Mucosa of descending colon (tissue), 3 donors: ENCODE measurements around the gene CPLX3. TPM values are rescaled to one million over a fixed set of nuclear protein-coding genes. Genes with fewer than 3 reads are reported as not detected.

Experiments used
- ATAC-seq: fragments of 200-7000 bp; cut with Tn5 transposase; one replicate; pipeline ENCODE4 v1.9.1; 2020; ENCODE audit warnings: mild to moderate bottlenecking, moderate library complexity
- DNase-seq, 3 donors: peaks; one replicate each; pipeline ENCODE4 v3.0.0-alpha.2; 2020
- H3K36me3 ChIP-seq: fragments of 200-600 bp; one replicate; pipeline ENCODE4 v1.8.0; 2021; ENCODE audit warnings: low read depth, mild to moderate bottlenecking
- H3K4me1 ChIP-seq: fragments of 200-600 bp; one replicate; pipeline ENCODE4 v1.8.0; 2021; ENCODE audit warnings: low read depth, mild to moderate bottlenecking
- H3K4me3 ChIP-seq: fragments of 200-600 bp; one replicate; pipeline ENCODE4 v1.8.0; 2021; ENCODE audit warnings: mild to moderate bottlenecking
- H3K9me3 ChIP-seq: fragments of 200-600 bp; one replicate; pipeline ENCODE4 v1.8.0; 2021; ENCODE audit warnings: mild to moderate bottlenecking
- intact Hi-C, 2 donors: fragments of 100-400 bp; cut with DNase I in 1 of 2; cut with micrococcal nuclease in 1 of 2; formaldehyde crosslinking; loops; one replicate each; pipeline versions ENCODE4 v1.11.0 to v1.11.1; 2022; cut with DNase I, micrococcal nuclease
- total RNA-seq, 3 donors: library from RNA; stranded (reverse); fragmentation: NEBNext Ultra II Directional in 2 of 3; extraction: Animal tissue kit (Norgen Biotek cat#: 25700) in 2 of 3; gene quantifications; one replicate each; pipeline versions ENCODE4 v1.2.1 to v1.2.4, GENCODE V29; 2021 to 2023
- TF ChIP-seq, protein P1 (sequence below): fragments of 200-600 bp; IDR thresholded peaks from one replicate; pipeline ENCODE4 v1.8.0; 2022; ENCODE audit warnings: antibody characterized with exemption, mild to moderate bottlenecking
- donor health status: DM: no; HTN: no; CAD: no; lungs with moderate emphysema.
- donor health status: DM: no; HTN: no; CAD: no.
- donor health status: DM: no; HTN: yes; CAD: no.

Gene CPLX3
- total RNA-seq, 3 donors from 2014 or later: 0.16 to 0.19 TPM; not detected in 1

DNA sequence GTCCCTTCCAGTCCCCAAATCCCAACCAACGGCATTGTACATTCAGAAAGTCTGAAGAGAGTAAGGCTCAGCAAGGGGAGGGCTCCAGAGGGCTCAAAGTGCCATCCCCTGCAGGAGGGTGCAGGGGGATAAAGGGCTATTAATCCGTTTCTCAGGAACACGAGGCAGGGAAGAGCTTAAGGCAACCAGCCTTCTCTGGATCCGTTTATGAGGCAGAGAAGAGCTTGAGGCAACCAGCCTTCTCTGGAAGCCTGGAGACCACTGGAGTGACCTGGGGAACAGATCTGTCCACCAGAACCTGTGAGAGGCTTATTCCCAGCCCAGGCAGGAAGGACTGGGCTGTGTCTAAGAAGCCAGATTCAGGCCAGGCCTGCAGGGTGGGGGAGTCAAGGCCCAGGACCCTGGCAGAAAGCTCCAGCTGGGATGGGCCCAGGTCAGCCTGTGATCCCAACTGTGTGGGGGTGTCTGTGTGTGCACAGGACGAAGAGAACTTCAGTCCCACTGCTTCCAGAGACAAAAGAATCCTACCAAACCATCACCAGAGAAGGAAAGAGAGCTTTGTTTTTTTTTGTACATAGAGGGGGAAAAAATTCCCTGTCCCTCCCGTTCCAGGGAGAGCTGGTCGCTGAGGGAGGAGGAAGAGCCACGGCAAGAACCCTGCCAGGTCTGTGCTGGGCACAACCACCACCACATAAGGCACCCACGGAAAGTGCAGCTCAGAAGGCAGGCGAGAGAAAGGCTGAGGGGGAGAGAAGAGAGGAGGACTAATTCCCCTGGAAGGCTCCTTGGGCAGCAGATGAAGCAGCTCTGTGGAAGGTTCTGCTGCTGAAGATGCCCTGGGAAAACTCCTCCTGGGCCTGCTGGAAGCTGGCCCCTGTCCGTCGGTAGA lies 18.1 kb downstream of the CPLX3 start:
- intact Hi-C loops: no loop called here
- TF ChIP-seq, protein P1, sequence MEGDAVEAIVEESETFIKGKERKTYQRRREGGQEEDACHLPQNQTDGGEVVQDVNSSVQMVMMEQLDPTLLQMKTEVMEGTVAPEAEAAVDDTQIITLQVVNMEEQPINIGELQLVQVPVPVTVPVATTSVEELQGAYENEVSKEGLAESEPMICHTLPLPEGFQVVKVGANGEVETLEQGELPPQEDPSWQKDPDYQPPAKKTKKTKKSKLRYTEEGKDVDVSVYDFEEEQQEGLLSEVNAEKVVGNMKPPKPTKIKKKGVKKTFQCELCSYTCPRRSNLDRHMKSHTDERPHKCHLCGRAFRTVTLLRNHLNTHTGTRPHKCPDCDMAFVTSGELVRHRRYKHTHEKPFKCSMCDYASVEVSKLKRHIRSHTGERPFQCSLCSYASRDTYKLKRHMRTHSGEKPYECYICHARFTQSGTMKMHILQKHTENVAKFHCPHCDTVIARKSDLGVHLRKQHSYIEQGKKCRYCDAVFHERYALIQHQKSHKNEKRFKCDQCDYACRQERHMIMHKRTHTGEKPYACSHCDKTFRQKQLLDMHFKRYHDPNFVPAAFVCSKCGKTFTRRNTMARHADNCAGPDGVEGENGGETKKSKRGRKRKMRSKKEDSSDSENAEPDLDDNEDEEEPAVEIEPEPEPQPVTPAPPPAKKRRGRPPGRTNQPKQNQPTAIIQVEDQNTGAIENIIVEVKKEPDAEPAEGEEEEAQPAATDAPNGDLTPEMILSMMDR: no peak
- Histone ChIP-seq H3K4me3 (no peak overlapping the region), H3K9me3 (no peaks in the 10 kb centered on the region), H3K4me1 (peaks cover 20% of the 10 kb centered on the region), H3K36me3 (no peaks in the 10 kb centered on the region)
- no peak for ATAC-seq
- no peak for DNase-seq

DNA sequence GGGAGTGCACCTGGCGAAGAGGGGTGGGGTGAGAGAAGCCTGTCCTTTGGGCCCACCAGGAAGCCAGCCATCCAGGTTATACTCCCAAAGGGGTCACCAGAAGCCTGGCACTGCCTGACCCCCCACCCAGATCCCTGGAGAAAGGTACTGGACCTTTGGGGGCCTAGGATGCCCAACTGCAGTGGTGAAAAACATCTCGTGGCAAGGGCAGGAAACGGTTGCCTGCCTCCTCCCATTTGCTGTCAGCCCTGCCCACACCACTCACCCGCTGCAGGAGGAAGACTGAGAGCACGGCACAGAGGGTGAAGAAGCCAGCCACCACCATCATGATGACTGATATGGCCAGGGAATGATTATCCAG lies 18.8 kb downstream of the CPLX3 start:
- Histone ChIP-seq H3K36me3 (no peaks in the 10 kb centered on the region), H3K4me1 (peaks cover 20% of the 10 kb centered on the region), H3K4me3 (no peak overlapping the region), H3K9me3 (no peaks in the 10 kb centered on the region)
- DNase-seq: no peak
- no peak for ATAC-seq
- intact Hi-C loops: no loop called here
- TF ChIP-seq, protein P1: no peak

DNA sequence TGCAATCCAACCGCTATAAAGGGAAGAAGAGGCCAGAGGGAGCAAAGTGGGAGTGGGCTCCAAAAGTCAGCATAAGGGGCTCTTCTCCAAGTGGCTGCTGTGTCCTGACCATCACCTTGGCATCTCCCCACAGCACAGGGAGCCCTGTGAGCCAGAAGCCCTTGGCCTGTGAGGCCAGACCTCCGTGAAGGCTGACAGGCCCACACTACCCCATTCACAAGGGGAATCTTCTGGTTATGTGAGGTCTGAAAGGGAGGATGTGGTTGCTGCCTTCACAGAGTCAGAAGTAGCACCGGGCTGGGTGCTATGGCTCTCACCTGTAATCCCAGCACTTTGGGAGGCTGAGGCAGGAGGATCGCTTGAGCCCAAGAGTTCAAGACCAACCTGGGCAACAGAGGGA lies 19.2 kb downstream of the CPLX3 start:
- intact Hi-C loops: no loop called here
- ATAC-seq (no peak), DNase-seq (no peak)
- no peaks in the 10 kb centered on the region for H3K9me3 ChIP-seq
- H3K4me3 ChIP-seq: no peak overlapping the region
- H3K36me3 ChIP-seq: no peaks in the 10 kb centered on the region
- H3K4me1 ChIP-seq: peaks cover 24% of the 10 kb centered on the region
- TF ChIP-seq, protein P1: no peak

DNA sequence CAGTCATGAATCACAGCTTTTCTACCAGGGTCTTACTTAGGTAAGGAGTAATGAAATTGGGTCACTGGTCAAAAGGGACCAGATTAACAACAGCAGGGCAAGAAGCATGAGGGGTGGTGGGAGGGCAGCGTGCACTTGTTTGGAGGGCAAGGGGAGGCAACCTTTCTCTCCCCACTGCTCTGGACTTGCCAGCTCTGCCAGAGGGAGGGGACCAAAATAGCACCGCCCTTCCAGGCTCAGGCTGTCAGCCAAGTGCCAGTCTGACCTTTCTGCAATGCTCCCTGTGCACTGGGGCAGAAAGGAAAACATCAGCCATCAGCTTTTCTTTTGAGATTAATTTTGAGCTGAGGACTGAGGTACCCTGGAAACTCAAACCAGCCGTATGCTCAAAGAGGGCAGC lies 21.0 kb downstream of the CPLX3 start:
- Histone ChIP-seq H3K36me3 (peaks cover 13% of the 10 kb centered on the region), H3K9me3 (no peaks in the 10 kb centered on the region), H3K4me1 (peaks cover 15% of the 10 kb centered on the region), H3K4me3 (no peak overlapping the region)
- ATAC-seq (no peak), DNase-seq (no peak)
- intact Hi-C loops: no loop called here
- TF ChIP-seq, protein P1: no peak

DNA sequence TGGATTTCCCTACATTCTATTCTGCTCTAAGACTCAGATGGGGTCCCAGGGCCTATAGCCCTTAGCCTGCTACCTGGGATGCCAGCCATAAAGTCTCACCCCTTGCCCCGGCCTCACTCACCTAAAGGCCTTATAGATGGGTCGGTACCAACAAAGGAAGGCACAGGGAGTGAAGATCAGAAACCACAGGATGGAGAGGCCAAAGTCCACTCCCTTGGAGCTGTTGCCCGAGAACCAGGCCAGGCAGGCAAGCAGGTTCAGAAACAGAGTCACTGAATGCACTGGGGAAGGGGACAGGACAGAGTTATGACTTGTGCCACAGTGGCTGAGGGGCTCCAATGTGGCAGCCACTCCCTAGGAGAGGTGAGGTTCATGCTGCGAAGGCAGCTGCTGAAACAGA lies 24.0 kb downstream of the CPLX3 start:
- DNase-seq (peak in 1 of 3 donors; percentile 34), ATAC-seq (peak; percentile 59)
- H3K4me3 ChIP-seq: no peak overlapping the region
- H3K36me3 ChIP-seq: peaks cover 23% of the 10 kb centered on the region
- H3K4me1 ChIP-seq: peaks cover 6% of the 10 kb centered on the region
- no peaks in the 10 kb centered on the region for H3K9me3 ChIP-seq
- intact Hi-C loops: no loop called here
- TF ChIP-seq, protein P1: no peak
